Measurements from ENCODE around the gene RPS24.
"Not testable (repeated sequence)": the region's sequence is repeated elsewhere in the genome, so short reads cannot be mapped to it uniquely, and the experiment has no call there.

Gene RPS24

GRCh38 chr10:78033637-78034470 is at the start of gene RPS24:
TSS of gene RPS24 (plus strand) at chr10:78033863. CDS start at chr10:78033902, 39 bp downstream.
- peak; percentile 92 for DNase-seq (ENCODE audit: low spot score)

- DNase-seq (ENCODE audit: low spot score) = no peak
These were observed 48.7 kb upstream of the RPS24 start for GRCh38 chr10:77984986-77985385.

- no peak for DNase-seq (ENCODE audit: low spot score)
These were observed 45.9 kb upstream of the RPS24 start for GRCh38 chr10:77987671-77988255.

GRCh38 chr10:77989081-77989724 is 44.5 kb upstream of the RPS24 start:
- no peak for DNase-seq (ENCODE audit: low spot score)

- DNase-seq (ENCODE audit: low spot score) = no peak
These were observed 40.0 kb upstream of the RPS24 start for GRCh38 chr10:77993620-77994019.

- DNase-seq (ENCODE audit: low spot score) = not testable (repeated sequence)
These were observed 34.9 kb upstream of the RPS24 start for GRCh38 chr10:77998780-77999179.

GRCh38 chr10:78000206-78000605 is 33.5 kb upstream of the RPS24 start:
- no peak for DNase-seq (ENCODE audit: low spot score)

- DNase-seq (ENCODE audit: low spot score) = no peak
These were observed 32.6 kb upstream of the RPS24 start for GRCh38 chr10:78000956-78001472.

- DNase-seq (ENCODE audit: low spot score) = no peak
These were observed 30.9 kb upstream of the RPS24 start for GRCh38 chr10:78002541-78003288.

GRCh38 chr10:78004215-78005026 is 29.2 kb upstream of the RPS24 start:
- DNase-seq (ENCODE audit: low spot score) = no peak

GRCh38 chr10:78007172-78007571 is 26.5 kb upstream of the RPS24 start:
- DNase-seq (ENCODE audit: low spot score) = no peak

GRCh38 chr10:78009662-78010061 is 24.0 kb upstream of the RPS24 start:
- DNase-seq (ENCODE audit: low spot score) = no peak

- DNase-seq (ENCODE audit: low spot score) = no peak
These were observed 23.4 kb upstream of the RPS24 start for GRCh38 chr10:78010278-78010677.

- DNase-seq (ENCODE audit: low spot score) = no peak
These were observed 22.6 kb upstream of the RPS24 start for GRCh38 chr10:78011065-78011464.

- no peak for DNase-seq (ENCODE audit: low spot score)
These were observed 20.1 kb upstream of the RPS24 start for GRCh38 chr10:78013564-78013963.

- no peak for DNase-seq (ENCODE audit: low spot score)
These were observed 18.1 kb upstream of the RPS24 start for GRCh38 chr10:78015546-78015945.

- no peak for DNase-seq (ENCODE audit: low spot score)
These were observed 15.8 kb upstream of the RPS24 start for GRCh38 chr10:78017856-78018255.

- no peak for DNase-seq (ENCODE audit: low spot score)
These were observed 14.4 kb upstream of the RPS24 start for GRCh38 chr10:78019264-78019663.

- DNase-seq (ENCODE audit: low spot score) = no peak
These were observed 12.5 kb upstream of the RPS24 start for GRCh38 chr10:78021201-78021600.

- DNase-seq (ENCODE audit: low spot score) = no peak
These were observed 9.9 kb upstream of the RPS24 start for GRCh38 chr10:78023741-78024140.

GRCh38 chr10:78025685-78026364 is 7.8 kb upstream of the RPS24 start:
- peak; percentile 69 for DNase-seq (ENCODE audit: low spot score)
